Measurements from ENCODE around the gene LNX2.

LNX2 gene

DNA sequence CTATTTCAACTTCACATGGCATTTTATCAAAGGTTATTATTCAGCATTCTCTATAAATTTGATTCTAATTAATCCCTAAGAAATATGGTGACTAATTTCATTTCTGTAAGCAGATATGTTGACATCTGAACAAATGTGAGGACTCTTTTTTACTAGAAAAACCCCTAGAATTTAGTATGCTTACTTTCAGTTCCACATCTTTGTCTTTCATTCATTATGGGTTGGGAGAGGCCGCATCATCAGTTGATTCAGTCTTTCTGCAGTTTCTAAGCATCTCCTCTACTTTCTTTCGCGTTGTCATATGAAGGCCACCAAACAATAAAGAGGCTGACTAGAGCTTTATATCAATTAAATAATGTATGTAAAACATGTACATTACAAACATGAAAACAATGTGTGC is 114.5 kb downstream of the LNX2 start:
- no peaks in the 10 kb centered on the region for H3K79me2 ChIP-seq (ENCODE audit: insufficient read depth, low read length)
- no peaks in the 10 kb centered on the region for H4K20me1 ChIP-seq (ENCODE audit: insufficient read depth, low read length)
- no peaks in the 10 kb centered on the region for H3K36me3 ChIP-seq (ENCODE audit: insufficient read depth, low read length)
- no peak overlapping the region for H3K27ac ChIP-seq (ENCODE audit: low read length)
- DNase-seq (no peak), ATAC-seq (ENCODE audit: insufficient read depth, low read depth) (no peak)
- TF ChIP-seq CTCF (IDR thresholded peaks at IDR 0.05; ENCODE audit: borderline replicate concordance, extremely low read depth, low read length, poor library complexity, severe bottlenecking), result no peak
- TF ChIP-seq EZH2 (IDR thresholded peaks at IDR 0.05; ENCODE audit: borderline replicate concordance, low read depth, low read length, severe bottlenecking), result no peak
- H3K4me1 ChIP-seq (ENCODE audit: insufficient read depth, low read length), result no peaks in the 10 kb centered on the region
- no peaks in the 10 kb centered on the region for H3K9me3 ChIP-seq (ENCODE audit: insufficient read depth, low read length, severe bottlenecking)
- H3K27me3 ChIP-seq (ENCODE audit: insufficient read depth, low read length, poor library complexity), result no peaks in the 10 kb centered on the region
- no peak overlapping the region for H3K4me2 ChIP-seq (ENCODE audit: insufficient read depth, low read length)
- H3K9ac ChIP-seq (ENCODE audit: low read depth, low read length), result no peak overlapping the region
- H3K4me3 ChIP-seq (ENCODE audit: low read depth in 1 of 2, low read length in 2 of 2), result no peak overlapping the region
- H2AFZ ChIP-seq (ENCODE audit: low read depth, low read length), result no peak overlapping the region

DNA sequence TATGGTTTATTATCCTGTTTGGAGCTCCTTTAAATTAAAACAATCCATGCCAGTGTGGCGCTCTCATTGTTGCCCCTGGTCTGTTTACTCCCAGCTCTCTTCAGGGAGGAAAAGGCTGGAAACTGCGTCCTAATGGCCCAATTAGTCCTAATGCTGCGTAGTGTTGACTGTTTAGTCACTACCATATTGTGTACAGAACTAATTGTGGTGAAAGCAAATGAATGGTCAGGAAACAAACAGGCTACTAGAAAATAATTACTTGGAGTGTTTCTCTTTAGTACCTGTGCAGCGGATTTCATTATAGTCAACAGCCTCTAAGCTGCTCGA is 115.5 kb downstream of the LNX2 start:
- H3K79me2 ChIP-seq (ENCODE audit: insufficient read depth, low read length), result no peaks in the 10 kb centered on the region
- no peaks in the 10 kb centered on the region for H3K4me1 ChIP-seq (ENCODE audit: insufficient read depth, low read length)
- H2AFZ ChIP-seq (ENCODE audit: low read depth, low read length), result no peak overlapping the region
- ATAC-seq (ENCODE audit: insufficient read depth, low read depth) (no peak), DNase-seq (no peak)
- no peak overlapping the region for H3K27ac ChIP-seq (ENCODE audit: low read length)
- no peak overlapping the region for H3K4me3 ChIP-seq (ENCODE audit: low read depth in 1 of 2, low read length in 2 of 2)
- H4K20me1 ChIP-seq (ENCODE audit: insufficient read depth, low read length), result no peaks in the 10 kb centered on the region
- no peak overlapping the region for H3K4me2 ChIP-seq (ENCODE audit: insufficient read depth, low read length)
- H3K9me3 ChIP-seq (ENCODE audit: insufficient read depth, low read length, severe bottlenecking), result no peaks in the 10 kb centered on the region
- no peaks in the 10 kb centered on the region for H3K27me3 ChIP-seq (ENCODE audit: insufficient read depth, low read length, poor library complexity)
- no peaks in the 10 kb centered on the region for H3K36me3 ChIP-seq (ENCODE audit: insufficient read depth, low read length)
- no peak overlapping the region for H3K9ac ChIP-seq (ENCODE audit: low read depth, low read length)
- TF ChIP-seq CTCF (IDR thresholded peaks at IDR 0.05; ENCODE audit: borderline replicate concordance, extremely low read depth, low read length, poor library complexity, severe bottlenecking), result no peak
- TF ChIP-seq EZH2 (IDR thresholded peaks at IDR 0.05; ENCODE audit: borderline replicate concordance, low read depth, low read length, severe bottlenecking), result no peak

- H3K4me2 ChIP-seq (ENCODE audit: insufficient read depth, low read length), result no peak overlapping the region
- DNase-seq (no peak), ATAC-seq (ENCODE audit: insufficient read depth, low read depth) (no peak)
- H3K27ac ChIP-seq (ENCODE audit: low read length), result no peak overlapping the region
- H3K36me3 ChIP-seq (ENCODE audit: insufficient read depth, low read length), result no peaks in the 10 kb centered on the region
- H3K9me3 ChIP-seq (ENCODE audit: insufficient read depth, low read length, severe bottlenecking), result no peaks in the 10 kb centered on the region
- no peaks in the 10 kb centered on the region for H3K4me1 ChIP-seq (ENCODE audit: insufficient read depth, low read length)
- no peak overlapping the region for H3K9ac ChIP-seq (ENCODE audit: low read depth, low read length)
- H3K4me3 ChIP-seq (ENCODE audit: low read depth in 1 of 2, low read length in 2 of 2), result no peak overlapping the region
- H4K20me1 ChIP-seq (ENCODE audit: insufficient read depth, low read length), result no peaks in the 10 kb centered on the region
- H3K79me2 ChIP-seq (ENCODE audit: insufficient read depth, low read length), result no peaks in the 10 kb centered on the region
- H2AFZ ChIP-seq (ENCODE audit: low read depth, low read length), result no peak overlapping the region
- TF ChIP-seq CTCF (IDR thresholded peaks at IDR 0.05; ENCODE audit: borderline replicate concordance, extremely low read depth, low read length, poor library complexity, severe bottlenecking), result no peak
- no peak for TF ChIP-seq EZH2 (IDR thresholded peaks at IDR 0.05; ENCODE audit: borderline replicate concordance, low read depth, low read length, severe bottlenecking)
- no peaks in the 10 kb centered on the region for H3K27me3 ChIP-seq (ENCODE audit: insufficient read depth, low read length, poor library complexity)
Measured at GRCh38 chr13:27504128-27504867, 116.0 kb downstream of the LNX2 start.
